KMS-11 (cell line): Measurements from ENCODE around the gene TEAD1.

Source experiments
- H2AFZ ChIP-seq: fragments of 200-600 bp; sonication (generic); 2 replicates; pipeline ENCODE4 v1.6.1; 2016; ENCODE audit warnings: antibody characterized with exemption, mixed run types, low read depth
- H3K27ac ChIP-seq: fragments of 200-600 bp; sonication (generic); 2 replicates; pipeline ENCODE4 v1.6.1; 2016; ENCODE audit warnings: mild to moderate bottlenecking, mixed run types
- H3K27me3 ChIP-seq: fragments of 200-600 bp; sonication (generic); 2 replicates; pipeline ENCODE4 v1.6.1; 2017; ENCODE audit warnings: mild to moderate bottlenecking, low read depth, mixed run types, moderate library complexity; ENCODE audit not compliant: insufficient read depth
- H3K36me3 ChIP-seq: fragments of 200-600 bp; sonication (generic); 2 replicates; pipeline ENCODE4 v1.6.1; 2017; ENCODE audit warnings: mild to moderate bottlenecking, mixed run types; ENCODE audit not compliant: insufficient read depth
- H3K4me1 ChIP-seq: fragments of 200-600 bp; sonication (generic); 2 replicates; pipeline ENCODE4 v1.6.1; 2016; ENCODE audit warnings: mild to moderate bottlenecking, low read depth, mixed run types; ENCODE audit not compliant: poor library complexity, severe bottlenecking
- H3K4me2 ChIP-seq: fragments of 200-600 bp; sonication (generic); 2 replicates; pipeline ENCODE4 v1.7.0; 2016; ENCODE audit warnings: mild to moderate bottlenecking, mixed run types
- H3K4me3 ChIP-seq: fragments of 200-600 bp; sonication (generic); IDR thresholded peaks from 2 replicates; pipeline ENCODE4 v1.6.1; 2017; ENCODE audit warnings: low read depth, low read length, mixed read lengths; ENCODE audit not compliant: insufficient read depth
- H3K79me2 ChIP-seq: fragments of 200-600 bp; sonication (generic); 2 replicates; pipeline ENCODE4 v1.6.1; 2016; ENCODE audit warnings: low read depth, mixed run types; ENCODE audit not compliant: insufficient read depth
- H3K9ac ChIP-seq: fragments of 200-600 bp; sonication (generic); 2 replicates; pipeline ENCODE4 v1.6.1; 2016; ENCODE audit warnings: mild to moderate bottlenecking, mixed run types
- H4K20me1 ChIP-seq: fragments of 200-600 bp; sonication (generic); 2 replicates; pipeline ENCODE4 v1.6.1; 2016; ENCODE audit warnings: mild to moderate bottlenecking, mixed run types; ENCODE audit not compliant: insufficient read depth
- CTCF ChIP-seq: fragments of 200-600 bp; sonication (generic); conservative IDR thresholded peaks from 2 replicates; pipeline ENCODE4 v1.6.1; 2017; ENCODE audit warnings: low read depth, mild to moderate bottlenecking, antibody characterized with exemption, low read length, moderate library complexity, mixed read lengths

TEAD1 gene

GRCh38 chr11:12893787-12894672 is 219.8 kb downstream of the TEAD1 start:
- peak; percentile 82 for TF ChIP-seq CTCF
- H3K27me3 ChIP-seq = no peaks in the 10 kb centered on the region
- no peaks in the 10 kb centered on the region for H3K4me1 ChIP-seq
- H3K4me2 ChIP-seq = no peak overlapping the region
- no peaks in the 10 kb centered on the region for H3K36me3 ChIP-seq
- no peak overlapping the region for H3K9ac ChIP-seq
- no peaks in the 10 kb centered on the region for H3K79me2 ChIP-seq
- H4K20me1 ChIP-seq = no peaks in the 10 kb centered on the region
- H2AFZ ChIP-seq = no peak overlapping the region
- no peak overlapping the region for H3K27ac ChIP-seq
- H3K4me3 ChIP-seq = no peak overlapping the region

- no peak overlapping the region for H3K4me3 ChIP-seq
- no peaks in the 10 kb centered on the region for H3K27me3 ChIP-seq
- H3K9ac ChIP-seq = no peak overlapping the region
- no peak overlapping the region for H3K4me2 ChIP-seq
- H3K36me3 ChIP-seq = no peaks in the 10 kb centered on the region; the same call in 1 of the 2 replicates
- no peak for TF ChIP-seq CTCF
- no peak overlapping the region for H2AFZ ChIP-seq
- H3K27ac ChIP-seq = no peak overlapping the region
- no peaks in the 10 kb centered on the region for H4K20me1 ChIP-seq
- peaks cover 20% of the 10 kb centered on the region for H3K4me1 ChIP-seq
- H3K79me2 ChIP-seq = no peaks in the 10 kb centered on the region
Observed at GRCh38 chr11:12897390-12897789, 223.2 kb downstream of the TEAD1 start.

- H4K20me1 ChIP-seq = no peaks in the 10 kb centered on the region
- peaks cover 20% of the 10 kb centered on the region for H3K4me1 ChIP-seq
- no peaks in the 10 kb centered on the region for H3K79me2 ChIP-seq
- no peak for TF ChIP-seq CTCF
- H3K9ac ChIP-seq = no peak overlapping the region
- H3K4me2 ChIP-seq = no peak overlapping the region
- H3K4me3 ChIP-seq = no peak overlapping the region
- no peak overlapping the region for H3K27ac ChIP-seq
- no peak overlapping the region for H2AFZ ChIP-seq
- no peaks in the 10 kb centered on the region for H3K27me3 ChIP-seq
- no peaks in the 10 kb centered on the region; the same call in 1 of the 2 replicates for H3K36me3 ChIP-seq
Observed at GRCh38 chr11:12897867-12898266, 223.6 kb downstream of the TEAD1 start.

- TF ChIP-seq CTCF = no peak
Observed at GRCh38 chr11:12900496-12900895, 226.3 kb downstream of the TEAD1 start.

More at GRCh38 chr11:12900496-12900895, 226.3 kb downstream of the TEAD1 start:
- Histone ChIP-seq H3K79me2 (no peaks in the 10 kb centered on the region), H3K4me1 (peaks cover 20% of the 10 kb centered on the region), H3K36me3 (no peaks in the 10 kb centered on the region; the same call in 1 of the 2 replicates), H3K27me3 (no peaks in the 10 kb centered on the region), H4K20me1 (no peaks in the 10 kb centered on the region), H3K4me3 (no peak overlapping the region), H3K27ac (no peak overlapping the region), H2AFZ (no peak overlapping the region), H3K9ac (no peak overlapping the region), H3K4me2 (no peak overlapping the region)
